ENCODE results near the gene TTC9B.

The TTC9B gene
- long read RNA-seq, donor 1 = 0 reads
- long read RNA-seq, donor 2 = 0 reads
- long read RNA-seq, donor 3 = 0 reads
- long read RNA-seq, donor 4 = 0 reads
- long read RNA-seq, donor 5, partial matches to known transcripts = 0 of 1 reads
- long read RNA-seq, donor 5, other reads (novel, unspliced or antisense) = 0 of 1 reads
- long read RNA-seq, donor 6 = 0 reads
- long read RNA-seq, donor 7 = 0 reads
- long read RNA-seq, donor 8 = 0 reads

GRCh38 chr19:40217934-40218890 is at the start of gene TTC9B:
Gene TTC9B, minus strand, starts transcription at chr19:40218384. Its CDS starts 3 bp downstream, at chr19:40218381.
- DNase-seq = peak; percentile 61

GRCh38 chr19:40267601-40267997 is 49.4 kb upstream of the TTC9B start:
- no peak for DNase-seq

DNA sequence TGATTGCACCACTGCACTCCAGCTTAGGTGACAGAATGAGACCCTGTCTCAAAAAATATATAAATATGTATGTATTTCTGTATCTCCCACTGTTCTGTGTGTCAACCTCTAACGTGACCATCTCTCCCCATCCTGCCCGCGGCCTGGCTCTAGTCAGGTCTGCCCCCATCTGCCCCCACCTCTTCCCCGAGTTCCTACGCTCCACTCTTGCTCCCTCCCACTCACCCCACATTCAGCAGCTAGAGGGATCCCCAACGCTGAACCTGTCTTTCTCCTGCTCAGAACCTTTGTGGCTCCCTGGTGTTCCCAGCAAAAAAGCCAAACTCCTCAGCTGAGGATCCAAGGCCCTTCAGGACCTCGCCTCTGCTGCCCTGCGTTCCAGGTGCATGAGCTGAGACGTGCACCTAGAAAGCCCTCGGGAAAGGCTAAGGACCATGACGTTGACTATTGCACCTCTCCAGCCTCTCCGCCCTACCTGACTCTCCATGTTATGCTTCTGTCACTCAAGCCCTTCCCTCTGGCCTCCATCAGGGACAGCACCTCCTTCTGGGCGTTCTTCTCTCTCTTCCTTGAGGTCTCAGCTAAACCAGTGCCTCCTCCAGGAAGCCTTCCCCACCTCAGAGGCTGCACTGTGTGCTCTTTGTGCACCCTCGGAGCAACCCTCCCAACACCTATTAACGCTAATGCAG is 48.9 kb upstream of the TTC9B start:
- DNase-seq = no peak

- no peak for DNase-seq
Observed at GRCh38 chr19:40266119-40266518, 47.9 kb upstream of the TTC9B start.

DNA sequence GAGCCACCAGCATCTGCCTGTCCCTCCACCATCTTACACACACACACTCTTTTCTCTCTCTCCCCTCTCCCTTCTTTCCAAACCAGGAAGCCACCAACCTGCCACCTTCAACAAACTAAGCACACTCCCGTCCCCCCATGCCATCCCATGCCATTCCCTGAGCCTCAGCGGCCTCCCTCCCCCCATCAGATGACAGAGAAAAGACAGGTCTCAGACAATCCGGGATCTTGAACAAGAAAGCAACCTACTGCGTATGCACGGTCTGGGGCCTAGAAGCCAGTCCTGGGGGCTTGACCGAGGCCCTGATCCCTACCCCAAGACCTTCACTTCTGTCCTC is 47.5 kb upstream of the TTC9B start:
- DNase-seq = no peak

DNA sequence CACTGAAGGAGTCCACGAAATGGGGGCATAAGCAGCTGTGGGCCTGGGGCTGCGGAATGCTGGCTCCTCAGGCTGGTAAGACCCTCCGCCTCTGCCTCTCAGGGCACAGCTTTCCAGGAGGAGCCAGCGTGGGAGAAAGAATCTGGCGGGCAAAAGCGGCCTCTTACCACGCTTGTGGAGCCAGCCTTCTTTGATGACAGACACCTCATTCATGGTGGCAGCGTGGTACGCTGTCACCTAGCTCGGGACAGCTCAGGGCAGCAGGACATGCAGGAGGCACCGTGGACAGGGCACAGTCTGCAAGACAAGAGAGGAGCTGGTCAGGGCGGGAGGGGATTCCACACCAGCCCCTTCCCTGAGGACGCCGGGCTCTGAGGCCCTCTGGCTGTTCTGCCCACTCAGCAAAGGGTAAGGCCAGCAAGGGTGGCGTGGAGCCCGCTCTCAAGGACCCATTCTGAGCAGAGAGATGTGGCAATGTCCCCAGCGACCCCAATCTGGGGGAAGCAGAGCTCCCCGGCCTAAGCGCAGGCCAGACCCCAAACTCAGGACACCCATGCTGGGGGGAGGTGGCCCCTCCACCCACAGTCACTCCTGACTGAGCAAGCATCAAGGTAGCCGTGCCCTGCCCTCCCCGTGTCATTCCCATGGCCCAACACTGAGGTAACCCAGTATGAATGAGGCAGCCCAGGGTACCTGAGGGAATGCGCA is 47.0 kb upstream of the TTC9B start:
- DNase-seq = no peak

DNA sequence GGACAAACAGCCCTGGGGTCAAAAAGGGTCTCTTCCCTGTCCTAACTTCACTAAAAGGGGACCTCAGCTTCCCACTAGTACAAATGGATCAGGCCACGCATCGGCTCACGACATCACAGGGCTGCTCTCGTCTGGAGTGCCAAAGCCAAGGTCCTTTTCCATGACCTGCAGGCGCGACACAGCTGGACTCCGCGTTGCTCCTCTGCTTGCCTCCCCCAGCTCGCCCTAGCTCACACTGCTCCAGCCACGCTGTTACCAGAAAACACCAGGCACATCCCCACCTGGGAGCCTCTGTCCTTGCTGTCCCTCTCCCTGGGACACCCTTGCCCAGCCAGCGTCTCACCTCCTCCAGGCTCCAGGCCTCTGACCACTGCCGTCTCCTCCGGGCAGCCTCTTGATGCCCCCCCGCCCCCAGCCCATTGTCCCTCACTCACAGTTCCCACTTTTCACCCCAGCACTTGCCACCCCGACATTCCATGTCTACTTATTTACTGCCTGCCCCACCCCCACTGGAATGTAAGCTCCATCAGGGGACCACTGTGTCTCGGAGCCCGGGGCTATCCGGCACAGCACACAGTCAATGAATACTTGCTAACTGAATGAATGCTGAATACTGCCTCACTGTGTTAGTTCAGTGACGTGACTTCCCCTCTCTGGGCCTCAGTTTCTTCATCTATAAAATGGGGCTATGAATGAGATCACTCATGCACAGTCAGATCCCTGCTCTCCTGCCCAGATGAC is 46.3 kb upstream of the TTC9B start:
- DNase-seq = no peak

GRCh38 chr19:40263440-40264313 is 45.5 kb upstream of the TTC9B start:
- no peak for DNase-seq

- DNase-seq = no peak
Observed at GRCh38 chr19:40262422-40262821, 44.2 kb upstream of the TTC9B start.

DNA sequence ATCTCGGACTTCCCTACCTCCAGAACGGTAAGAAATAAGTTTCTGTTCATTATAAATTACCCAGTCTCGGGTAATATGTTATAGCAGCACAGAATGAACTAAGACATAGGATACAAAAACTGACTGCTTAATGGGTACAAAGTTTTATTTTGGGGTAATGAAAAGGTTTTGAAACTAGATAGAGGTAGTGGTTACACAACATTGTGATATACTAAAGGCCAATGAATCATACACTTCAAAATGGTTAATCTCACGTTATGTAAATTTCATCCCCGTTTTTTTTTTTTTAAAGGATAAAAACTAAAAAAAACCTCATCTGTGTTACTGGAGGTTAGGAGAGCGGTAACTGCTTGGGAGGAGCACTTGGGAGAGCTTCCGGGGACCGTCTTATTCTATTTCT is 43.4 kb upstream of the TTC9B start:
- DNase-seq = no peak

- no peak for DNase-seq
Observed at GRCh38 chr19:40257096-40257517, 38.9 kb upstream of the TTC9B start.

DNA sequence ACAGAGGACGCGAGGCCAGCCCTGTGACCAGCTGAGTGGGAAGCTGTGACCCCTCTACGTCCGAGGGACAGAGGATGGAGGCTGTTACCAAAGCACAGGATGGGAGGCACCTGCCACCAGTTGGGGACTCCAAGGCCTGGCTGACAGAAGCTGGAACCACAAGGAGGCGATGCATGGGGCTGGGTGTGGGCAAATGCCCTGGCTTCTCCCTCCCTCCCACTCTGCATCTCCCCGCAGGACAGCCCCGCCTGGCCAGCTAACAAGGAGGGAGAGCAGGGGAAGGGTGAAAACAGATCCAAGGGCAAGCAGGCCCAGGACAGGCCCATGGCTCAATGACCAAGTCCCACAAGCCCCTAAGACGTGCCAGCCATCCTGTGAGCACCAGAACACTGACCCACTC is 38.3 kb upstream of the TTC9B start:
- DNase-seq = no peak

- DNase-seq = no peak
Observed at GRCh38 chr19:40255619-40256166, 37.5 kb upstream of the TTC9B start.

GRCh38 chr19:40254714-40255418 is 36.7 kb upstream of the TTC9B start:
- DNase-seq = no peak

- no peak for DNase-seq
Observed at GRCh38 chr19:40253611-40254092, 35.5 kb upstream of the TTC9B start.

GRCh38 chr19:40252395-40252794 is 34.2 kb upstream of the TTC9B start:
- no peak for DNase-seq

DNA sequence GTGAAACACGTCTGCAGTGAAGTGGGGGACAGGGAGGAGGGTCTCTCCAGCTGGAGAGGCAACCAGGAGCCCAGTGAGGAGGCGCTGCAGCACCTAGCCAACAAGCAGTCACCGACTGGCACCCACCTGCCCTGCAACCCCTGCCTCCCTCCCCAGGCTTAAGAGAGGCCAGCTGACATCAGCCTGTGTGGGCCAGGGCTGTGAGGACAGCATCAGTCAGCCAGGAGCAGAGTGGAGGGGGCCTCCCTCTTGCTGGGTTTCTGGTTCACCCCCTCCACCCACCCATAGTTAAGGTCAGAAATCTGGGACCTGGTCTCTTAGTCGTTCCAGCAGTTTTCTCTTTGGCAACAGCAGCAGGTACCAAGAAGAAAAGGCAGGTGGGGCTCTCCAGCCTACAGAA is 33.8 kb upstream of the TTC9B start:
- DNase-seq = no peak

DNA sequence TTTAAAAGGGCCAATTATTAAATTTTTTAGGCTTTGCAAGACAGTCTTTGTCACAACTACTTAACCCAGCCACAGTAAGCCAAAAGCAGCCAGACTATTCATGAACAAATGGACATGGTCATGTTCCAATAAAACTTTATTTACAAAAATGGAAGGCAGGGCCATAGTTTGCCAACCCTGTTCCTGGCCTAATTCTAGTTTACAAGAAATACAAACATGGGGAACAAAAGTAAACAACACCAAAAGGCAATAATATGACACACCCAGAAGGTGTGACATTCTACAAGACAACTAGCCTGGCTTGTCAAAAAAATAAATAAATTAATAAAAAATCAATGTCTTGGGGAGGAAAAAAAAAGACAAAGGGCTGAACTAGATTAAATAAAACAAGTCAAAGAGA is 33.1 kb upstream of the TTC9B start:
- DNase-seq = no peak

DNA sequence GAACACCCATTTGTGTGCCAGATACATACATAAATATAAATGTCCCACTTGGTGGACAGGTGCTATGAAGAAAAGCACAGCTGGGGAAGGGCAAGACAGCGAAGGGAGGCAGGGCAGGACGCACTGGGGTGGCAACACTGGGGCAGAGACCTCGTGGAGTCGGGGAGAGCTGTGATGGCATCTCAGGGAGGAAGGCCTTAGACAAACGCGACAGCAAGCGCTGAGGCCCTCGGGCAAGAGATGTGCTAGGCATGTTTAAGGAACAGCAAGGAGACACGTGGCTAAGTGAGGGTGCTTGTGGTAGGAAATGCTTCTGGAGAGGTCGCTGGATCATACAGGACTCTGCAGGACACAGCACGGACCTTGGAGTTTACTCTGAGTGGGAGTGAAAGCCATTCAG is 31.6 kb upstream of the TTC9B start:
- no peak for DNase-seq

DNA sequence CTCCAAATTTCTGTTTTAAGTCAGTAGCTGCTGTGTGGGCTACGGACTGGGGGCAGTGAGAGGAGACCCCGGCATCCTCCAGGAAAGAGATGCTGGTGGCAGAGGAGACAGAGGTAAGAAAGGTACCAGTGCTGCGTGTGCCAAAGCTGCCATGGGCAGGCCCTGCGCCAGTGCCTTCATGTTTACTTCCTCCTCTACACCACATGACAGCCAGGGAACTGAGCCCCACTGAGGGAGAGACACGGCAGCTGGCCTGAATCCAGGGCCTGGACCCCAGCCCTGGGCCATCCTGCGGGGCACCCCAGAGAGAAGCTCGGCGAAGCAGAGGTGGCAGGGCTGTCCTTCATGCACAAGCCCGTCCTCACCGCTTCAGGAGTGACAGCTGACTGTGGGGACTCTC is 31.0 kb upstream of the TTC9B start:
- no peak for DNase-seq
